CD4-positive, alpha-beta T cell treated with Interleukin-21 for 1 hour (primary cell): Measurements from ENCODE around the gene OGFOD2.

ENCODE experiments used
- DNase-seq: peaks from one replicate; pipeline ENCODE4 v3.0.0-alpha.2; 2020

The OGFOD2 gene

DNA sequence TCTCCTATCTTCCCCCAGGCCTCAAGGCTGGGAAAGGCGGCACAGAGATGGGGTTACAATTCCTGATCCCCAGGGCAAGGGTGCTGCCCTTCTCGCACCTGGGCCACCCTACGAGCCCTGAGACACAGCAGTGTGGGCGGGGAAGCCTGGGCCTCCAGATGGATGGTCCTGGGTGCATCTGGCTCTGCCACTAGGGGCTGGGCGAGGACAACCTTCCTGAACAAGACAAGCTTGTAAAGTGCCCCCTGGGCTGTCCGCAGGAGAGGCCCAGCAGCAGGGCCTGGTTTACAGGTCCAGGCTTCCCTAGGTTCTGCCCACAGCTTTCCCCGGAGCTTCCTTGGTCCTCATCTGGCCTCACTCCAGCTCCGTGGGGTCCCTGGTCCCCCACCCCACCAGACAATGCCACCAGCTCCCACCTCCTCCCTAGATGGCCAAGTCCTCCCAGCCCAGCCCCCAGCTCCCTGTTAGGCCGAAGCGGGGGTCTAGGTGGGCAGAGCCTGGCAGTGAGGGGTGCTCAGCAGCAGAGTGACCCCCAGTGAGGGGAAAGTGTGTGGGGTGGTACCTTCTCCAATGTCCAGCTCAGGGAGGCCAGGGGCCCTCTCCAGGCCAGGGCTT lies 14.3 kb downstream of the OGFOD2 start:
- no peak for DNase-seq

DNA sequence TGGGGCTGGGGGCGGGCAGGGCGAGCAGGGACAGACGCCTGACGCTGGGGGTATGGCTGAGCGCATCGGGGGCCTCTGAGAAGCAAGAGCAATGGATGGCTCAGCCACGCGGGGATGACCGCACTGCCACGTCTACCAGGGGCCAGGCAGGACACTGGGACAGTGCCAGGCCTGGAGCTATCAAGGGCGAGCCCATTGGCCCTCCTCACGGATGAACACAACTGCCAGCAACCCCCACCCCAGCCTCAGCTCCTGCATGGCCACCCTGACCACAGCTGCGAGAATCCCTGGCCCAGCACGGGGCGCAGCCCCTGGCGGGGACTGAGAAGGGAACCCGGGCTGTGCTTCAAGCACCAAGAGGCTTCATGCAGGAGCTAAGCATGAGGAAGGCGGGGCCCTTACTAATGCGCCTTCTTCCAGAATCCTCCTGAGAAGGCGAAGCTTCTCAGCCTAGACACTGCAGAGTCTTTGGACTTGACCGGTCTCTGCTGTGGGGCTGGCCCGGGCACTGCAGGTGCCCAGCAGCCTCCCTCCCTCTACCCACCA lies 14.9 kb downstream of the OGFOD2 start:
- no peak for DNase-seq

DNA sequence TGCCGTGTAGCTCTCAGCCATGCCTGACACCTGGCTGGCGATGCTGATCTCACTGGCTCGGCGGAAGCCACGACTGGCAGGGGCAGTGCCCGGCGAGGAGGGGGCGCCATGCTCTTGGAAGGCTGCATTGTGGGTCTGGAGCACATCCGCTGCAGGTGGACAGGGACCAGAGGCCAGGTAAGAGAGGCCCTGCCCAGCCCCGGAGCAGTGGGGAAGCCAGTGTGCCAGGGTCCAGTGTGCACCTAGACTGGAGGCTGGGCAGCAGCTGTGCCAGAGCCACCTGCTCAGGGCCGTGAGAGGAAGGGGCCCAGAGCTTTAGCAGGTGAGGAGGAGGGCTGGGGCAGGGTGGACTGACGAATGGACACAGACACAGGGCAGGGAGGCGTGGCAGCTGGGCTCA lies 15.5 kb downstream of the OGFOD2 start:
- no peak for DNase-seq

DNA sequence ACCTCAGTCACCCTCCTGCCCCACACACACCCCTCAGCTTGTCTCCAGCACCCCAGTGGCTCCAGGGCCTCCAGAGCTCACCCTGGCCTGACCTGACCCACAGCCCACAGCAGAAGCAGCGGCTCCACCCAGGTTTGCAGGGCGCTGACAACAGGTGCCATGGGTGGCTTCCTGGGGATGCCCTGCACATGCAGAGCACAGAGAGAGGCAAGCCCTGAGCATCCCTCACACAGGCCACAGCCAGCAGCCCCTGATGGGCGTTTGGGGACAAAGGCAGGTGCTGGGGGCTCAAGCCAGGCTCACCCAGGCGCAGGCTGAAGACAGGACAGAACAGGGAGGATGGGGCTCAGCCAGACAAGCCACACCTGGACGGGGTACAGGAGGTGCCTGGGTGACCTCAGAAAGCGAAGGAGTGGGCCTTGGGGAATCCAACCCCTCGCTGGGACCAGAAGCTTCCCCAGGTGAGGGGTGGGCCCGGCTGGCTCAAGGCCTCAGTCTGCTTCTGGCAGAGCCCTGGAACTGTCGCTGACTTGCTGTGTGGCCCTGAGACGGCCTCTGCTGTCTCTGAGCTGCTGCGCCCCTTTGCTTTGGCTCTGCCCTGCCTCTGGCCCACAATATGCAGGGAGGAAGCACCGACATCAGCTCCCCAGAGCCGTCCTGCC lies 16.0 kb downstream of the OGFOD2 start:
- no peak for DNase-seq

DNA sequence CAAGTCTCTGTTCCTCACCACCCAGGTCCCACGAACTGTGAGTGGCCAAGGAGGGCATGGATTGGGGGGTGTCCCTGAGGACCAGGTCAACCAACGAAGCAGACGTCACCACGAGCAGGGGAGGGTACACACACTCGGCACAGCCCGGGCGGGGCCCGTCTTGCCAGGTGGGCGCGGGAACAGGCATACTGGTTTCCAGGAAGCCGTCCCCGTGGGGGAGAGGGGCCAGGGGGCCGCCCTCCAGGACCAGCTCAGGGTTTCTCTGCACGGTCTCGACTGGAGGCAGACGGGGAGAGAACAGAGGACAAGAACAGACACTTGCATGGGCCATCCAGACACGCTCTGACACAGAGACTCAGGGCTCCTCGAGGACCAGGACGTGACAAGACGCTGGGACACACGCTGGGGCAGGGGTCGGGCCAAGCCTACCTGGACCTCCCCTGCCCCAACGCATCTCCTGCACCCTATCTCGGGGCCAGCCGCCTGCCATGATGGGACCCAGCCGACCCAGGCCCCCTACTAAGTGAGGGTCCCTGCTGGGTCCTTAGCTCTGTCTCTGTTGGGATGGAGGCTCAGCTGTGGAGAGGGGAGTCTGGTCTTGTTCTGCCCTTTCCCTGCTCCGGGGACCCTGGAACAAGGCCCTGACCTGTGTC lies 16.7 kb downstream of the OGFOD2 start:
- no peak for DNase-seq

- DNase-seq, result no peak
Observed at GRCh38 chr12:122992386-122992785, 17.3 kb downstream of the OGFOD2 start.

DNA sequence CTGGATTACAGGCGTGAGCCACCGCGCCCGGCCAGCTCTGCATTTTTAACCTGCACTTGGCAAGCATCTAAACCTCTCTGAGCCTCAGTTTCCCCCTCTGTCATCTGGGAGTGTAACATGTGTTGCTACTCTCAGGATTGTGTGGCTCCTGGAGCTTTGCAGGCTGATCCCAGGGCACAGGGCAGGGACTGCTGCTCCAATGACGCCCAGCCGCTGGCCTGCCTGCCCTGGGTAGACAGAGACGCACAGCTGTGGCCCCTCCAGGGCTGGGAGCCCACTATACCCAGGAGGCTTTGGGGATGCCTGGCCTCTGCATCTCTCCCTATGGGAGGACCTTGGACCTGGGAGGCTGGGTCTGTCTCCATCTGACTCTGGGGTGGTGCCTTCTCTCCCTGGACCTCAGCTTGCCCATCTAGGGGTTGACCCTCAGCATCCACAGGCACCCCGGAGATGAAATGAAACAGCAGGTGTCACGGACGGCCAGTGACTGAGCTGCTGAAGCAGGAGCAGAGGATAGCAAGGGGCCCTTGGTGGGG lies 19.2 kb downstream of the OGFOD2 start:
- DNase-seq, result no peak

DNA sequence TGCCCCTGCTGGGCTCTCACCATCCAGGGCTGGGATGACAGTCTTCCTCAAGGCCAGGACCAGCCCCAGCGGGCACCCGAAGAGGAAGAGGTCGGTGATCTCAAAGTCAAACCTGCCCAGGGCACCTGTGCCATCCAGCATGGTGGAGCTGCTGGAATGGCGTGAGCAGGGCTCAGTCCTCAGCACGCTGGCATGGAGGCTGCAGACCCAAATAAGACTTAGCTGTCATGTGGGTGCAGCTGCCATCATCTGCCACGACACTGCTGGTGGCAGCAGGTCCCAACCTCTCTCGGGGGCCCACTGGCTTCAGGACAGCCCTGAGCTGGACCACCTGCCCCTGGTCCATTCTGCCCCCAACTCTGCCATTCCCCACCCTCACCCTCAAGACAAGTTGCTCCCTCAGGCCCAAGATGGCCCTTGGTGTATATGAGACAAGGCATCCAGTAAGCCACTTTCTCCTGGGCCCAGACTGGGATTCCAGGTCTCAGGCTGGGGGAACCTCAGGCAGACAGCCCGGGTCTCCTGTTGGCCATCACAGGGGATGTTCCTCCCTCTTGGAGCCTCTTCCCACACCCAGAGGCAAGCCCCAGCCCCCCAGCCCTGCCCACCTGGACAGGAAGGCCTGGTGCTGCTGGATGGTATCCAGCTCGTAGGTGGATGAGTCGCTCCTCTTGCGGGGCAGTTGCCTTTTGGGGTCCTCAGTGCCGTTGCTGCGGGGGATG lies 19.9 kb downstream of the OGFOD2 start:
- DNase-seq, result no peak

DNA sequence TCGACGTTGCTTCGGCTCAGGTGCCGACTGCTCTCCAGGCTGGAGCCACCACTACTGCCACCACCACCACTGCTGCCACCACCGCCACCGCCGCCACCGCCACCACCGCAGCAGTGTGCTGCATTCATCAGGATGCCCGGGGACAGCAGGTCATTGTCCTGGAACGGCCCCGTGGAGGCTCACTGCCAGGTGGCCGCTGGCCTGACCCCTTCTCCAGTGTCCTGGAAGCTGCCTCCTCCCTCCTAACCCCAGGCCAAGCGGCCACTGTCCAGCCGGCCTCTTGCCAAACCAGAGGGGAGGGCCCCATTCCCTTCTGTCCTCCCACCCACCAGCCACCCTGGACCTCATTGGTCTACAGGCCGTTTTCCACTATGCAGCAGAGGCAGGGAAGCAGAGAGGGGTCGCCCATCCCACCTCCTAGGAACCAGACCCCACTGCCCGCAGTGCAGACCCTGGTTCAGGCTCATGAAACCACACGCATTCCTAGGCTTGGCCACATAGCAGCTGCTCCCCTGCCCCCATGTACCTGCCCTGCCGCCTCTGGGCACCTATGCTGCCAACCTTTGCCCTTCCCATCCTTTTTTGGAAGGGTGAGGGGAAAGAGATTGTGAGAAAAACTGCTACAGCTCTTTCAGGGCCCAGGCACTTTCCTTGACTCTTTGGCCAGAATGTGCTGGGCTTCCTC lies 20.6 kb downstream of the OGFOD2 start:
- no peak for DNase-seq

- no peak for DNase-seq
Observed at GRCh38 chr12:122996188-122996601, 21.2 kb downstream of the OGFOD2 start.

- DNase-seq, result no peak
Observed at GRCh38 chr12:122996621-122997342, 21.7 kb downstream of the OGFOD2 start.

DNA sequence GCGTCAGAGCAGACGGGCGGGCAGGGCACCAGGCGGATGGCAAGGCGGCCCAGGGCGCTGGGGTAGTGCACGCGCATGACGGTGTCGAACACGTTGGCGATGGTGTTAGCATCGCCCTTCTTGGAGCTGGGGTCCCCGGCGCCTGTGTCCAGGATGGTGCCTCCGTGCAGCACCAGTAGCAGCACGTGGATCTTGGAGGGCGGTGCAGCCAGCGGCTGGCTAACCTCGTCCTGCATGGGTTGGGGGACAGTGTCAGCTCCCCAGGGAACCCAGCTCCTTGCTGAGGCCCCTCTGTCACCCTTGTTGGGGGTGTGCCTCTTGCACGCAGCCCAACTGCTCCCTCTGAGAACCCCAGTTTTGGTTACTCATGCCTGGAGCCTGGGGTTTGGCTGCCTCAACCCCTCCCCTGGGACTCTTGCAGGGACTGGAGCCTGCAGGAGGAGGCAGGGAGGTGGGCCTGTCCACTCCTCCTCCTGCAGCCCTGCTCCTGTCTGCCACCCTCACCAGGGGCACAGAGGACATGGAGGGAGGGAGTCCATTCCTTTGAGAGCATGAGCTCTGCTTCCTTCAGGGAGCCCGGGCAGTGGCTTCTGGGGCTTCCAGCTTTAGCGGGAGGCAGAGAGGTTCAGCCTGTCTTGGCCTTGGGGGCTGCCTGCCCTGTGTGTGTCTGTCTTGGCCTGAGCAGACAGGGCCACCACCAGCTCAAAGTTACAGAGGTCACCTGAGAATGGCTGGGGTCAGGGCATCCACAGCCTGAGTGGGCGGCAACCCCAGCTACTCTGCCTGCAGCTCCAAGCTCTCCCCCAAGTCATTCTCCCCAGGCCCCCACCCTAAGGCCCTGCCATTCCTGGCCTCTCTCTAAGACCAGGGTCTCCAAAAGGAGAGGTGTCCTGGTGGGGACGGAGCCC lies 22.6 kb downstream of the OGFOD2 start:
- DNase-seq, result no peak

DNA sequence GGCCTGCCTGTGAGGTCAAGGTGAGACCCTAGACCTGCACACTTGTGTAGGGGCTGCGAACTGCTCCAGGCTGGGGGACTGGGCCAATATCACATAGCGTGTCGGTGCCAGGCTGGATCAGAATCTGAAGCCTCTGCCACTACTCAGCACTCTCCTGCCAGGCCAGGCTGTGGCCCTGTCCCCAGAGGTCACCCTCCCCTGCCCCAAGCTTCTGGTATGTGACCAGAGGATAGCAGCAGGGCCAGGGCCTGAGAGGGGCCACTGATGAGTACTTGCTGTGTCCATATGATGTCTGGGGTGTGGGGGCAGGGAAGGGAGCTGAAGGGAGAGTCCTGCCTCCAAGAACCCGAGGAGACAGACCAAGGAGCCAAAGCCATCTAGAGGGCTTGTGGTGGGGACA lies 23.3 kb downstream of the OGFOD2 start:
- no peak for DNase-seq

DNA sequence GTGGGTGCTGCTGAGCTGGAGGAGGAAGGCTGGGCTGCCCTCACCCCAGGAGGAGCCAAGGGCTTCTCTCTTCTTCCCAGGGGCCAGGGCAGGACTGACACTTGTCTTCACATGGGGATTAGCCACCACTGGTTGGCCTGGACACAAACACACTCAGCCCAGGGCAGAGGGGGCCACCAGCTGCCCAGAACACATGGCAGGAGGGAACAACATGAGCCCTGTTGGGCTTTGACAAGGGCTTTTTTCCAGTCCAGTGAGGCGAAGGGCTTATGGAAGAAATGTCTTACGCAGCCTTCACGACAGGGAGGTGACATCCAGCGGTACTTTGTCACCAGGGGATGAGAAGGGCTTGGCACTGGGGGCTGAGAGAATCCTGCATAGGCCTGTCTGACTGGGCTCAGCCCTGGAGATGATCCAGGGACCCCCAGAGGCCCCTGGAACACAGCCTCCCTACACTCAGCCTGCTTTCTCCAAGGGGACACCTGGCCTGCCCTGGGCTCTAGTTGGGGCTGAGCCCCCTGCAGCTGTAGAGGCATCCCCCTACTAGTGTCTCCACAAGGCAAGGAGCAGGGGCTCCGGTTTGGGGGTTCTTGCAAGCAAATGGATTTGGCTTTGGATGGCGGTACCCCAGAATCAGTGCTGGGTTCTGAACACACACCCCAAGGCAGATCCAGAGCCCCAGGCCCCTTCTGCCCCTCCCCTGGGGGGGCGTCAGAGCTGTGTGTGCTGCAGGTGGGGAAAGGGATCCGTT lies 24.3 kb downstream of the OGFOD2 start:
- DNase-seq, result no peak

GRCh38 chr12:122999986-123000420 lies 25.0 kb downstream of the OGFOD2 start:
- no peak for DNase-seq

GRCh38 chr12:123000578-123000977 lies 25.5 kb downstream of the OGFOD2 start:
- no peak for DNase-seq

- DNase-seq, result no peak
Observed at GRCh38 chr12:123001464-123001863, 26.4 kb downstream of the OGFOD2 start.

DNA sequence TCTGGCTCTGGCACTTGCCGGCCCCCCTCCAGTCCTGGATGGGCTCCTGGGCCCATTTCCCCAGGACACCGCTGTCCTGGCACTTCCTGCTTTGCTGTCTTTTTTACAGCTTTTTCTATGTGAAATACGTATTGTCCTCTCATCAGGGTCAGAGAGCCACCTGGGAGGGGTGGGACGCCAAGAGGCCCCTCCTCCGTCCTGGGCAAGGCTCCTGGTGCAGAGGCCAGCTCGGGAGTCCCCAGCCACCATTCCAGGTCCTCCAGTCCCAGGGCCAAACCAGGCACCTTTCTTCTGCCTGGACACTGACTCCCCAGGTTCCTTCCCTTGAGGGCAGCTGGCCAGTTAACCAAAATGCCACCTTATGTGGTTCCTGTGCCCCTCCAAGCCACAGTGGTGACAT lies 28.2 kb downstream of the OGFOD2 start:
- no peak for DNase-seq

- DNase-seq, result no peak
Observed at GRCh38 chr12:123004287-123004686, 29.2 kb downstream of the OGFOD2 start.

- no peak for DNase-seq
Observed at GRCh38 chr12:123005081-123005626, 30.1 kb downstream of the OGFOD2 start.
